ENCODE results near the gene LDAH.

LDAH gene

DNA sequence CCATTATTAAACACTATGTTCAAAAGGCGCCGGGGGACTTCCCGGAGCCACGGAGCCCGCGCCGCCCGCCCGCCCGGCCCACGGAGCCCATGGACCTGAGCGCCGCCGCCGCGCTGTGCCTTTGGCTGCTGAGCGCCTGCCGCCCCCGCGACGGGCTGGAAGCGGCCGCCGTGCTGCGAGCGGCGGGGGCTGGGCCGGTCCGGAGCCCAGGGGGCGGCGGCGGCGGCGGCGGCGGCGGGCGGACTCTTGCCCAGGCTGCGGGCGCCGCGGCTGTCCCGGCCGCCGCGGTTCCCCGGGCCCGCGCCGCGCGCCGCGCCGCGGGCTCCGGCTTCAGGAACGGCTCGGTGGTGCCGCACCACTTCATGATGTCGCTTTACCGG lies 155.8 kb downstream of the LDAH start:
- no peak for DNase-seq (ENCODE audit: low spot score)

DNA sequence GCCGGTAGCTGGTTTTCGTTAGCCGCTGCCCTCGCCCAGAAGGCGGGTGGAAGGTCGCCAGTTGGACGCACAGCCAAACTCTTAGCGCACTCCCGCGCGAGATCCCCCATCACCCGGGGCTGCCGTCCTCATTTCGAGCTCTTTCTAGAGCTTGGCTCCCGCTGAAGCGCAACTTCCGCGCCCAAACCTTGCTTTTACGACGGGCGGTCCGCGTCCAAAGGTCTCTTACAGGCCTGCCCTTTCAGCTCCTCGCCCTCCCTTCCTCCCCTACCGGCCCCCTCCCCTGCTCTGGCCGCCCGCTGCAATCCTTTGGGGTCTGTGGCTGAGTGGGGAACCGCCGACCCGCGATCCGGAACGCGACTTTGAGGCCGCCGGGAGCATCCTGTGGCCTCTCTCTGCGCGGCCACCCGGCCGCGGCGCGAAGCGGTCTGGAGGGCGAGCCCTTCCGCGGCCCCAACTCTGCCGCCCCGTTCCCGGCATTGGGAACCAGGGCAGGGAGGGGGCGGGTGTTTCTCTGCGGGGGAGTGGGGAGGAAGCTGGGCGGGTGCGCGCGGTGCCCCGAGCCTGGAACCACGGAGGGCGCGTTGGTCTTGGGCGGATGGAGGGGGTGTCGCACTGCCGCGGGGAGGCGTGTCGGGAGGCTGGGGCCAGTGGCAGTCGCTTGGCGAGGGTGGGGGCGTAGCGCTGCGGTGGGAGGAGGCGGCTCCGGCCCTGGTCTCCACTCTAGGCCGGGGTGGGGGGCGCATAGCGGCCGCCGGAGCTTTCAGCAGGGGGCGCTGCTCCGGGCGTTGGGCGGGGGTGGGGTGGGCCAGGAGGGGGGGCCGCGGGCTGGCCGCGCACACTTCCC lies 156.4 kb downstream of the LDAH start, which contains the start of gene GDF7:
Gene GDF7 (plus strand): TSS at position 841 of the 847 bp plus-strand sequence. CDS start 96 bp downstream, outside the sequence.
- no peak for DNase-seq (ENCODE audit: low spot score)

DNA sequence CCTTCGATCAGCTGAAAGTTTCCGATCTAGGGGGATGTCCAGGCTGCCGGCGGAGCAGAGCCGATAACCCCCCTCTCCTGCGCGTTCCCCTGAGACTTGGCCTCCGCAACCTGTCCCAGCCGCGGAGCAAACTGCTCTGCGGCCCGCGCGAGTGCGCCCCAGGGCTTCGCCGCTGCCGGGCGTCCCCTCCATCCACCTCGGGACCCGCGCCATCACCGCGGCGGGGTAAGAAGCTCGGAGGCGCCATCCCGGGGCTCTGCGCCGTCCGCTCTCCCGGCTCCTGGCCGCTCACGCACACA lies 156.9 kb downstream of the LDAH start:
- DNase-seq (ENCODE audit: low spot score): no peak

DNA sequence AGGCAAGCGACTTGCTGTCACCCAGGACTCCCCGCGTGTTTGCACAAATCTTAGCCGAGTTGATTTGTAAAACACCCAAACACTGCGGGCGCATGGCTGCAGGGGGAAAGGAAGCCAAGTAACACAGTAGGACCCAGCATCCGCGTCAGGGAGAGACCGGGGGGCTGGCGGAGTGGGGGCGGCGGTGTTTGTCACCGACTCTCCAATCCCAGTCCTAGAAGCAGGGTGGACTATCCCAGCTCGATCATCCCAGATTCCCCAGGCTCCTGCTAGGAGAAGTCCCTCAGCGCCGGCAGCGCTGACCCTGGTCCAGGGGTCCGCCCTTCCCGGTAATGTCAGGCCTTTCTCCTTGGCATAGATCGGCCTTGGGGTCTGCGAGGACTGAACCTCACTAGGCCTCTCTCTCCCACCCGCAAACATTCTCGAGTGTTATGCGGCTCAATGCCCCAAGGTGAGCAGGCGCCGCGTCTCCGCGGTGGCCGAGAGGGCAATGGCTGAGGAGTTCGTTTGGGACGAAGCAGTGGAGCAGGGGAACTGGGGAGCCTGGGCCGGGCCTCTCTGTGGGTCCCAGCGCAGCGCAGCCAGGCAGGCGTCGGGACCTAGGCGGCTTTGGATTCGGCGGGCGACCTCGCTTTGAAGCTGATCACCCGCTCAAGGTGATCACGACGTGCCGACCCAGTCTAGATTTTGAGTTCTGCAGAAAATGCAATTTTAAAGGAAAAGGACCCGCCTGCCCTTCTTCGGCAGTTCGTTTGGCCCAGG lies 157.5 kb downstream of the LDAH start:
- no peak for DNase-seq (ENCODE audit: low spot score)

DNA sequence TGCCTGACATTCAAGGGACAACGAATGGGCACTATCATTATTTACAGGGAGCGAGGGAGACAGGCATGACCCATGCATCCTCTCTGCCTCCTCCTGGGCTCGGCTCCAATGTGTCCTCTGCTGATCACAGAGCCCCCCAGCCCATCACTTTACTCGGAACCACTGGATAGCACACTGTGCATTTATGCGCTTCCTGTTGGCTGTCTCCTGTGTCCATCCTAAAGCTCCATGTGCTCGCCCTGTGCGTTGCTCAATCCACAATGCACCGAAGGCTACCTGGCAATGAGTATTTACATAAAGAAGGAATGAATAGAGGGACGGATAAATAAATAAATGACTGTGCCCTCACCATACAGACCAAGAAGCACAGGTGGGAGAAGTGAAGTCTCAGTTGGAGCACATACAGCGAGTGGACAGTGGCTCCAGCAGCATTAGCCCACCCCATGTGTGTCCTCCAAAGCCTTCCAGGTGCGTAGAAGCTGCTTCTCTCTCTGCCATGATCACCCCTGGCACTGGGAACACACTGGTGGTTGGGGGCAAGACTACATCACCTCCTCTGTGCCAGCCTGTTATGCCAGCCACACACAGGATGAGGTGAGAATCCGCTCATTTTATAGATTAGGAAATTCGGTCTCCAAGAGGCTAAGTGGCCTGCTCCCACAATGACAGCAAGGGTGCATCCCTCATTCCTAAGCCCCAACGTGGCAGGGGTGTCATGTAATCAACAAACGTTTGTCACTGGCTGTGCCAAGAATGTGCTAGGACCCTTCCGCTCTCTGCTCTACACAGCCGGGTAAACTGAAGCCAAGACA lies 158.3 kb downstream of the LDAH start:
- no peak for DNase-seq (ENCODE audit: low spot score)

DNA sequence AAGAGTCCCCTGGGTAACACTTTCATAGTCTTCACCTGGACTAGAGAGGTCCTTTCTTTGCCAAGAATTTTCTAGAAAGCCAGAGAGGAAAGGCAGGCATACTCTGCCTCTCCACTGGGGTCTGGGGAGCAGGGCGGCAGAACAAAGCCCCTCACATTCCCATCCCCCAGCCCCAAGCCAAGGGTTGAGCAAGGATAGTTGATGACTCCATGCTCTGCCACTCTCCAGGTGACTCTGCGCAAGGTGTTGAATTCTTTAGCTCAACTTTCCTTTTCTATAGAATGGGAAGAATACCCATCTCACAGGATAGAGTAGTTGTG lies 158.9 kb downstream of the LDAH start:
- DNase-seq (ENCODE audit: low spot score): no peak

DNA sequence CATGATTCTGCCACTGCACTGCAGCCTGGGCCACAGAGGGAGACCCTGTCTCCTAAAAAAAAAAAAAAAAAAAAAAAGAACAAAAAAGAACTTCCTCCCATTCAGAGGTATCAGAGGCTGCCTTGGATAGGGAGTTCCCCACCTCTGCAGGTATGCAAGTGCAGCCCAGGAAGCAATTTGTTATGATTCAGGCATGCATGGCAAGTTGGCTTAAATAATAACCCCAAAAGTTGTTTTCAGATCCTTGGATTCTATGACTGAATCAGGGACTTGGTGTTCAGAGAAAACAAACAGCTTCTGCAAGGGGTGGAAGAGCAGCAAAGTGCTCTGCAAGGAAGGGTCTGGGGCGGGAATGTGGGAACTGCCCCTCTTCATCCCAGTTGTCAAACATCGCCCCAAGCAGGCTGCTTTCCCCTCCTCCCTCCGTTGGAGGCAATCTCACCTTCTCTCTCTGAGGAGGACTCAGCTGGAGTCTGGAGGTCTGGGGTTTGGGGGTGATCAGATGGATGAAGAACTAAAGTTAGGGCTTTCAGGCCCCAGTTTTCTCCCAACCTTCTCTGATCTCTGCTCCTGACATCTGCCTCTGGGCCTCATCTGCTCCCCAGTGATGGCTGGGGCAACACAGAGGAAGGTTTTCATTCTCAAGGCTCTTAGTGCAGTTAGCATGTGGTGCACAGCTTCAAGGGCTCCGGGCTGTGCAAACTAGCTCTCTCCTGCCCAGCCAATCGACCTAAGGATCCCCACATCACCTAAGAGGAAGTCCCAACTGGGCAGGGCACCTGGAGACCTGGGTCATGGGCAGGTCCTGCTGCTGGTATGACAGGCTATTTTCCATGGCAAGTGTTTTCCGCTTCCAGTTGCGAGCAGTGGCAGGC lies 159.5 kb downstream of the LDAH start:
- DNase-seq (ENCODE audit: low spot score): no peak

DNA sequence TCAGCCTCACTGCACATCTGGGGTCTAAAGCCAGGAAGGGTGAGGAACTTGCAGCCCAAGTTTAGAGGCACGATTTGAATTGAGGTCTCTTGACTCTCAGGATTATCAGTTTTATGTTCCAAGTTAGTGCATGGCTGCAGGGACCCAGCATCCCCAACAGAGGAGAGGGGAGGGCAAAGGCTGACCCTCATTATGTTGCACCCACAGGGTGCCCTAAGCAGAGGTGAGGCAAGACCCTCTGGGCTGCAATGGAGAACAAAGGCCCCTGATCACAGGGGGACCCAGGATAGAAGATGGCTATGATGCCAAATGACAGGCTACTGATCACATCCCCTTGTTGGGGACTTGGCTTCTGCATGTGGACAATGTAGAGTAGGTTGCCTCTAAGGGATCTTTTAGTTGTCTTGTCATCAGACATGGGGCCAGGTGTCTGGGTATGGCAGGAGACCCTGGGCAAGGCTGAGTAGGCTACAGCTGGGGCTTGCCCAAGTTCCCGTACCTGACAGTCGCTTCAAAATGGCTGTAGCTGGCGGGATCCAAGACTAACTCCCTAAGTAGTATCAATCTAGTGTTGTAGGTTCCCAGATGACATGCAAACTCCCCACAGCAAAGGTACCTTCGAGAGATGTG lies 160.5 kb downstream of the LDAH start:
- no peak for DNase-seq (ENCODE audit: low spot score)

DNA sequence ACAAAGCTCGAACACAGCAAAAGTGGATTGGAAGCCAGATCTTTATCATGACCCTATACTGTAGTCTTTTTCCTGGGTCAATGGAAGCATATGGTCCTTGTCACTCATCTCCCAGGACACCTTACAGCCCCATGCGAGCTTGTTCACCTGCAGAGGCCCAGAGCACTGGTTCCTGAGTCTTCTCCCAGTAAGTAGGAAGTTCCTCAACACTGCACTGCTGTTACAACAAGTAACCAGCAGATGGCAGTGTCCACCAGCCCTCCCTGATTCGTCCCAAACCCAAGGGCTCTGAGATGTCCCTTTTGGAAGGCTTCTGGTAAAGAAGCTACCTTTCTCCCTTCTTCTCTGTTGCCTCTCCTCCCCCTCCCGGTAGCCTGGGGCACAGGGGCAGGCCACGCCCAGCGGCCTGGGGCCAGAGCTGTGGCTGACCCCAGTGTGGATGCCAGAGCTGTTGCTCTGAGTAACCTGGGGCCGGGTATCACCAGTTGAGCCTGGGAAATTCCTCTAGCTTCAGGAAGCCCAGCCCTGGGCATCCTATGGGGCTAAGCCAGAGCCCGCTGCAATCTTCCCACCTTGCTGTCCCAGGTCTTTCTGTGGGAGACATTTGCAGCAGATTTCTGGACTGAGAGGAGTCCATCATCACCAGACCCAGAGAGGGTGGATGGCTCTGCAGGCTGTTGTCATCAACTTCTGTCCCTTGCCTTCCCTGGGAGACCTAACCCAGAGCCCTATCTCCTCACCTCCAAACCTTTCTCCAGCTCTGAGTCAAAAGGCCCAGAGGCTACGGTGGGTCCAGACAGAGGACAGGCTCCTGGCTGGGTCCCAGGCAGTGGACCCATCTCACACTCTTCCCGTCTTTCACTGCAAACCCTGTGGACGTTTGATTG lies 161.2 kb downstream of the LDAH start:
- peak; percentile 88 for DNase-seq (ENCODE audit: low spot score)

DNA sequence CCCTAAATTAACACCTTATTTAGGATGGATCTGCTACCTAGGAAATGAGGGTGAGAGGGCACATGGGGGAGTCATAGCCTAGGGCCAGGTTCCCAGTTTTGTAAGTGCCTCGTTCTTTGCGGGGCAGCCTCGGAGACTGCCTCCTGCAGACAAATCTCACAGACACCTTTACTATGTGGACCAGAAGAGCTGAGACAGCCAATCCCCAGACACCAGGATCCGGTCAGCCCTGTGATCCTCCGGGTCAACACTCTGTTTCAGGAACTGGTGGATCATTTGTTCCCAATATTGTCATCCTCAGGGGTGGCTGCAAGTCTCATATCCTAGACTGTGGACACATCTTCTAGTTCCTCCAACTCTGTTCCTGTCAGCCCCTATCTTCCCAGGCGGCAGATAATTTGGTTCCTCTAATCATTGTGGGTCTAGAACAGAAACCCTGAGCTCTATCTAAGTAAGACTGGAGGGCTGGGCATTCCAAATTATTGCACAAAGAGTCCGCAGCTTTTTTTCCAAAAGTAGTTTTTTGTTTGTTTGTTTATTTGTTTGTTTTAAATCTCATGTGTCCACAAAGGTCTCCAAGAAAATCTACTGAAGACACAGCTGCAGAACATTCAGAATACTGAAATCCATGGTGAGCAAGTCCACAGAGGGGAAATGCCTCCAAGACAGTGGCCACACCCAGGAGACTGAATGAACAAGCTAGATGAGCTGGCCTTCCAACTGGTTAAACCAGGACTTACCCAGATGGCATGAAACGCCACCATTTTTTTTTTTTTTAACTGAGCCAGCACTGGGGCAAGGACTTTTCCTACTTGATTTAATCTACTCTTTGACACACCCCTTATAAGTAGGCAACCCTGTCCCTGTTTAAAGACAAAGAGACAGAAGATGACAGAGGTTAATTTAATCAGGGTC lies 162.1 kb downstream of the LDAH start:
- no peak for DNase-seq (ENCODE audit: low spot score)

DNA sequence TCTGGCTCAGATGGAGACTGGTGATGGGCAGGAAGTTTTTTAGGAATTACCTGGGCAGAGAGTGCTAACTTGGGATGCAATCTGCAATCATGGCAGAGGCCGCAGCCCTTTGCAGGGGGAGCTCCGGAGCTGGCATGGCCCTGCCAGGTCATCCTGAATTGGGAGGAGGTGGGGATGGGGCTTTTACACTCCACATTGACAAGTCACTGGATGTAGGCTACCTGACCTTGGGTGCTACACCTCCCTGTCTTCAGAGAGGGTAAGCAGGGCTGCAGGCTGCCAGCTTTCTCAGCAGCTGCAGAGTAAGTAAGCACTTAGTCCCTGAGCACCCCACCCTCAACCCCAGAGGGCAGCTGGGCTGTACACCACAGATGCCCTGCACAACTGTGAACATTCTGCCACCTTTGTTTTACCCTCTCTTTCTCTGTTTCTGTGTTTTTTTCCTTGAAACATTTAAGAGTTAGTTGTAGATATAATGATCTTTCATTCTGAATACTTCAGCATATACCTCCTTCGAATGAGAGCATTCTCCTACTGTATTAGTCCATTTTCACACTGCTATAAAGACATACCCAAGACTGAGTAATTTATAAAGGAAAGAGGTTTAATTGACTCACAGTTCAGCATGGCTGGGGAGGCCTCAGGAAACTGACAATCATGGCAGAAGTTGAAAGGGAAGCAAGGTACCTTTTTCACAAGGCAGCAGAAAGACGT lies 165.2 kb downstream of the LDAH start:
- no peak for DNase-seq (ENCODE audit: low spot score)

DNA sequence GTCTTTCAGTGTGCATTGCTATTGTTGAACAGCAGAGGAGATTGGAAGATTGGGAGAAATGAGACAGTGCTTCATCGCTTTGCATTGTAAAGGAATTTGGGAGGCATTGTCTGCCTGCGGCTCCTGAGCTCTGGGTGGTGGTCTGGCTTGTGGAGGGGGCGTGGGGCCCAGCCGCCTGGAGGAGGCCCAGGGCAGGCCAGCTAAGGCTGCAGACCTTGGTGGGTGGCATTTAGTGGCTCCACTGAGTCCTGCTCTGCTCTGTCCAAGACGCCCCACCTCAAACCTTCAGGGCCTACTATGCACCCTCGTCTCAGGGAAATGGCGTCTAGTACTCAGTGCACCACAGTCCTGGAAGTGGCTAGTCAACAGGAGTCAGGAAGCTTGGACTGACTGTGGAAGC lies 166.3 kb downstream of the LDAH start:
- no peak for DNase-seq (ENCODE audit: low spot score)

DNA sequence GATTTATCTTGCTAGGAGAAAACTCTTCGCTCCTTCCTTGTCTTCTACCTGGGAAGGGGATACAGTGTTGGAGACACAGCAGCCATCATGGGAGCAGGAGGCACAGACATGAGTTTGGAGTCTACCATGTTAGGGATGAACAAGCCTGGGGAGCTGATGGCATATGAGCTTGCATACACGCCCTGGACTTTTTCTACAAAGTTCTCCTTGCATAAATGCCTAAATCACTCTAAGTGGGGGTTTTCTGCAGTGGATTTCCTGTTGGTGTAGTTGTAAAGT lies 168.4 kb downstream of the LDAH start:
- no peak for DNase-seq (ENCODE audit: low spot score)

DNA sequence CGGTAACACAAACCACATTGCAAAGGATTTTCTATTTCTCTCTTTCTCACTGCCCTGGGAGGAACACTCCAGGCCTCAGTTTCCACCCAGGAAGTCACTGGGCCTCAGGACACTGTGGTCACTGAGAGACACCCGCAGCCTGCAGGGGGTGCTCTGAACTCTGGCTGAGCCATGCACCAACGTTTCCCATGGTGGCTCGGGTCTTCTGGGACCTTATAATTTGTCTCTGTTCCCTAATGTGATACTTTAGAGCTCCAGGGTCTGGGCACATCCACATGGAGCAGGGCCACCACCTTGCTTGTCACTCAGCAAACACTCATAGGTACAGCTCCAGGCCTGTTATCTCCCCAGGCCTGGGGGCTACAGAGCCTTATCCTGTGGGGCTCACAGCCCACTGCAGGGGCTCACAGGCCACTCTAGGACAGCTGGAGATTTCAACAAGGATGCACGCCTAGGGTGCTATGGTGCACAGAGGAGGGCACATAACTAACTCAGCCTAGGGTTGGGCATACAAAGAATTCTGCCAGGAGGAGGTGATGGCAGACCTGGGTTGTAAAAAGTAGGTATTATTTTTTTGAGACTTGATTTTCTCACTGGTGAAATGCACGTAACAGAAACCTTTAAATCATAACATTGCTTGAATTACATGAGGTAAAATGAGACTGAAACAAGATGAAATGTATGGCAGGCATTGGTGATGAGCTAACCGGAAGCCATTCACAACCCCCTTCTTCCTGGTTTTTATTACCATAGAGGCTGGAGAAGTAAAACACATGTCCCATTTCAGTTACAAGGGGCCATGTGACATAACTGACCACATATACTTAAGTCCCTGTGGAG lies 169.0 kb downstream of the LDAH start:
- no peak for DNase-seq (ENCODE audit: low spot score)

DNA sequence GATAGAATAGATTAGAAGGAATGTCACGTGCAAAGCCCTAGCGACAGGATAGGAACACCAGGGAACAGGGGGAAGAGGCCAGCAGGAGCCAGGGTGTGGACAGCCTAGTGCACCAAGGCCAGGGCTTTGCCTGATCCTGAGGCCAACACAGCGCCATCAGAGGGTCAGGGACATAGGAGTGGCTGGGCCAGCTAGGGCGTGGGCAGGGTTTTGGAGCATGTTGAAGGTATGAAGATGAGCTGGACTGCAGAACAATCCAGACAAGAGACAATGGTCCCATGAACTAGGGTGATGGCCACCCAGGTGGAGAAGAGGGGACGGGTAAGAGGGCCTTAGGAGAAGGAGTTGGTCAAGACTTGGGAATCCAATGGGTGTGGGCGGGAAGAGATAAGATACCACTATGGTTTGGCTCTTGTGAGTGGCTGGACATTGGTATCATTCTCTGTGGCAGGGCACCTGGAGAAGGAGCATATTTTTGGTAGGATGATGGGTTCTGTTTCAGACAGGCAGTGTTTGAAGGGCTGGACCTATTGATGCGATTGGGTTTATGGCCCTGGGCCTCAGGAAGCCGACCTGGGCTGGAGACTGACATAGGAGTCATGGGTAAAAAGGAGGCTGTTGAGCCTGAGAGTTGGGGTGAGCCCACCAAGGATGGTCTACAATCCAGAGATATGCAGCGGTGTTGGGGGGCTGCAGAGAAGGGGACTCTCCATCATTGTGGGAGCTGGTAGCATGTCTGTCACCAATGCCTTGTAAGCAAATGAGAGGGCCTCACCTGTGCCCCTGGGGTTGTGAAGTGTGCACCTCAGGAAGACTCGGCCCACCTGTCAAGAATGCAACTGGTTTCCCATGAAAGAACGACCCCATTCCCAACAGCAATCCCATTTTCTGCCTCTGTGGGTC lies 170.0 kb downstream of the LDAH start:
- no peak for DNase-seq (ENCODE audit: low spot score)

DNA sequence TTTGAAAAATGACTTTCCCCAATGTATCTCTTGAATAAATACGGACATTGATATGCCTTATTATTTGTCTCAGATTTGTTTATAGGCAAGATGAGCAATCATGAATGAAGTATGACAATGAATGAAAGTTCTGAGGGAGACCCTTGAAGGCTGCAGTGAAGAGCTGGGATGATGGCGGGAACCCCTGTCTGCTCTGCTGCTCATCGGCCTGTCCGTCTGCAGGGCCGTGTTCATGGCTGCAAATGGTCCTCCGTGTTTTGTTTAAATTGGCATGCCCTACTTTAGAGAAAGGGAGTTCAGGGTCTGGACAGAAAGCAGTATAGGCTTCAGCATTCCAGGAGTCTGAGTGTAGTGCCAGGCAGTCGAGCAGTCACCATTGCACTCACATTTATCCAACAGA lies 170.8 kb downstream of the LDAH start:
- no peak for DNase-seq (ENCODE audit: low spot score)

DNA sequence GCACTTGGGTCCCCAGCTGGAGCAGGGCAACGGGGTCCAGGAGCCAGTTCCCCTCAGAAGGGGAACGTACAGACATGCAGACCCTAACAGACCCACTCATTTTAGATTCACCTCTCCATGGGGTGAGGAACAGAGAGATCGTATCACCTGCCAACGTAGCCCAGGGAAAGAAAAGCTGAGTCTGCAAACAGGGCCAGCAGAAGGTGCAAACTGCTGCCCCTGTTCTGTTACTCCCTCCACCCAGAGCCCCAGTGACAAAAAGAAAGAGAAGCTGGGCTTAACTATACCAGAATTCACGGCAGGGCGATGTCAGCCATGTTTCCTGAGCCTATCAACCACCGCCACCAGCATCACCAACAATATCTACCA lies 171.2 kb downstream of the LDAH start:
- DNase-seq (ENCODE audit: low spot score): no peak

All from COLO829 (cell line).